GM20000 (cell line): ENCODE measurements around the gene FAM170B.

ENCODE experiments used
- DNase-seq: peaks from one replicate; pipeline ENCODE4 v3.0.0; 2012; ENCODE audit warnings: low spot score
- TF ChIP-seq, protein P1 (sequence below): IDR thresholded peaks from 2 replicates; pipeline ENCODE4 v1.5.1; 2012; ENCODE audit warnings: mild to moderate bottlenecking, control low read depth; ENCODE audit errors: extremely low read depth, missing control alignments

FAM170B gene

GRCh38 chr10:49172777-49173132 is 38.9 kb upstream of the FAM170B start:
- DNase-seq, result no peak
- TF ChIP-seq, protein P1, sequence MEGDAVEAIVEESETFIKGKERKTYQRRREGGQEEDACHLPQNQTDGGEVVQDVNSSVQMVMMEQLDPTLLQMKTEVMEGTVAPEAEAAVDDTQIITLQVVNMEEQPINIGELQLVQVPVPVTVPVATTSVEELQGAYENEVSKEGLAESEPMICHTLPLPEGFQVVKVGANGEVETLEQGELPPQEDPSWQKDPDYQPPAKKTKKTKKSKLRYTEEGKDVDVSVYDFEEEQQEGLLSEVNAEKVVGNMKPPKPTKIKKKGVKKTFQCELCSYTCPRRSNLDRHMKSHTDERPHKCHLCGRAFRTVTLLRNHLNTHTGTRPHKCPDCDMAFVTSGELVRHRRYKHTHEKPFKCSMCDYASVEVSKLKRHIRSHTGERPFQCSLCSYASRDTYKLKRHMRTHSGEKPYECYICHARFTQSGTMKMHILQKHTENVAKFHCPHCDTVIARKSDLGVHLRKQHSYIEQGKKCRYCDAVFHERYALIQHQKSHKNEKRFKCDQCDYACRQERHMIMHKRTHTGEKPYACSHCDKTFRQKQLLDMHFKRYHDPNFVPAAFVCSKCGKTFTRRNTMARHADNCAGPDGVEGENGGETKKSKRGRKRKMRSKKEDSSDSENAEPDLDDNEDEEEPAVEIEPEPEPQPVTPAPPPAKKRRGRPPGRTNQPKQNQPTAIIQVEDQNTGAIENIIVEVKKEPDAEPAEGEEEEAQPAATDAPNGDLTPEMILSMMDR, result no peak

DNA sequence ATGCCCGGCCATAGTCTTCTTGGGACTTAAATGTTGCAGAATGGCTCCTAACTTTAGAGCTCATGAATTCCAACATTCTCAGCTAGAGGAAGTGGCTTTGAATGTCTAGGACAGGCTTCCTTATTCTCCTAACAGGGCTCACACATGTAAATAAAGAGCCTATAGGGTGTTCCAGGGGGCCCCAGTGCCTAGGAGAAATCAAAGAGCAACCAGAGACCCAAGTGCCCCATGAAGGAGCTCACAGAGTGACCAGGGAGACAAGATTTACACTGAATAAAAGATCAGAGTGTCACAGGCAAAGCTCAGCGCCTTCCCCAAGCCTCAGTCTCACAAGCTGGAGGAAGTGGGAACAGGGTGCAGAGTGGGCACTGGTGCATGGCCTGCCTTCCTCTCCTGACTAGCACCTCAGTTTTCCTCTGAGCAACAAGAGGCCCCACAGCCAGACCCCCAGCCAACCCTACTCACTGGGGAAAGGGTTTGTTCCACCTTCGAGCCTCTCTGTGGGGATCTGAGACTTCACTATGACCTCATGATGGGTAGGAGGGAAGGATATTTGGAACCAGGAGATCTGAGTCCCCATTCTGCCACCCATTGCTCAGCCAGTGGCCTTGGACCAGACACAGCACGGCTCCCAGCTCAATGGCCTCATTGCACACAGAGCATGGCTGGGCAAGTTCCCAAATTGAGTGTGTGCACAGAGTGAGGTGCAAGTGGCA is 38.4 kb upstream of the FAM170B start:
- no peak for DNase-seq
- TF ChIP-seq, protein P1, result no peak

DNA sequence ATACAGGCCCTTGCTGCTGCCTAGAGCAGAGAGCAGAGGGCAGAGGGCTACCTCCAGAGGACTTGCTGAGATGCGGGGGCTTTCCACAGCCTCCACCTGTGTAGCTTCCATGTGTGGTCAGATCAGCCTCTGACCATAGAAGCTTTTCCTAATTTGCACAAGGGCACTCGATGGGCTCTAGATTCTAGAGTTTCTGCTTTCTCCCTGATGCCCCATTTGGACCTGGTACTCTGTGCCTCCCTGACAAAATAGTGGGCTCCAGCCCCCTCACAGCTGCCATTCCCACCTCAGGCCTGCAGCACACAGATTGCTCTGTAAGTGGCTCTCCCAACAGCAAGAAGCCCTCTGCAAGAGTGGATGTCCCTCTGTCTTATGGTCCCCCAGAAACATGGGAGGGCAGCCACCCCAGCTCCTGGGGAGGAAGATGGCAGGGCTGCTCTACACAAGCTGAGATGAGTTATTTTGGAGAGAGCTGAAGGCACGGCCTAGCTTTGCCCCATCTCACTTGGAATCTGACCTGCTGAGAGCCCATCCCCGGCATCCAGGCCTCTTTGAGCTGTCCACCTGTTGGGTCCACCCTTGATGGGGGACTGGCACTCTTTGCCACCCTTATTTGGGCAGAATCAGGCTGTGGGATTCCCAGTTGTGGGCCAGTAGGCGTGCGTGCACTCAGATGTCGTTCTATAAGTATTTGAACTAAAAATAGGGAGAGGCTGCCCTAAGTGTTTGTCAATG is 37.7 kb upstream of the FAM170B start:
- TF ChIP-seq, protein P1, result no peak

GRCh38 chr10:49170632-49171325 is 37.0 kb upstream of the FAM170B start:
- DNase-seq, result no peak
- TF ChIP-seq, protein P1, result no peak

More for the DNA sequence above, 37.7 kb upstream of the FAM170B start:
- no peak for DNase-seq

DNA sequence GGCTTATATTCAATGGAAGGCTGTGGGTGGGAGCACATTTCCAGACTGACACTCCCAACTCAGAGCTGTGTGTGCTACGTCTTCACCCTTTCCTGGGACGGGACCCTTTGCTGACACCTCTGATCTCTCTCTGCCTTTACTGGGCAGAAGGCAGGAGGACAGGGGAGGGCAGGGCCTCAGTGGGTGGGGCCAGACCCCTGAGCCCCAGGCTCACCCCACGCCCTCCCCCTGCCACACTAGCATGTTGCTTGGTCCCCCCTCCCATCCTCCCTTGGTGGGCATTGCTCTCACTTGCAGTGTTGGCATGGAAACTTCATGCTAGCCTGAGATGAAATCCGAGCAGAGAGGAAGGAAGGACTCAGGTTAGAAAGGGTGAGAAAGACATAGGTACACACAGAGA is 36.0 kb upstream of the FAM170B start:
- no peak for DNase-seq
- TF ChIP-seq, protein P1, result no peak

DNA sequence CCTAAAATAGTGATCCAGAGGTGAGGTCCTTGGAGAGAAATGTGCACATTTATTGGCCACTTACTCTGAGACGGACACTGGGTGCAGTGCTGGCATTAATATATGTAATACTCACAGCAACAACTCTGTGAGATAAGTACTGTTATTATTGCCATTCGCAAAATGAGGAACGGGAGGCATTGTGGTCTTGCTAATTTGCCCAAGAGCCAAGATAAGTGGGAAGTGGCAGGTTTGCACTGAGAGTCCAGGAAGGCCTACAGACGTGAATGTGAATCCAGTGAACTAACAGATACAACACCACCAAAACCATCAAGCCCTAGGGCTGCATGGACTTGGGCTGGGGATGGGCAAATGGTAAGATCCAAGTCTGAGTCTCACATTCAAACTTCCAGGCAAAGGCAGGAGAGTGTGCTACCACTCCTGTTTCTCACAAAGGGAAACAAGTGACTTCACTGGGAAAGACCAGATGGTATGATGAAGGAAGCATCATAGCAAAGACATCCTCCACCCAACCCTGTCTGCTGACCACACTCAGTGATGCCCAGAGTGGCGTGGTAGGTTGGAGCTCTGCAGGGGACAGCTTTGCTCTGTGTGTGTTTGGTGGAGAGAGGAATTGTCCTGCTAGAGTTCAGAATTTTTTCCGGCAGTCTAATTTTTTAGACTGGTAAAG is 35.1 kb upstream of the FAM170B start:
- DNase-seq, result no peak
- TF ChIP-seq, protein P1, result no peak

DNA sequence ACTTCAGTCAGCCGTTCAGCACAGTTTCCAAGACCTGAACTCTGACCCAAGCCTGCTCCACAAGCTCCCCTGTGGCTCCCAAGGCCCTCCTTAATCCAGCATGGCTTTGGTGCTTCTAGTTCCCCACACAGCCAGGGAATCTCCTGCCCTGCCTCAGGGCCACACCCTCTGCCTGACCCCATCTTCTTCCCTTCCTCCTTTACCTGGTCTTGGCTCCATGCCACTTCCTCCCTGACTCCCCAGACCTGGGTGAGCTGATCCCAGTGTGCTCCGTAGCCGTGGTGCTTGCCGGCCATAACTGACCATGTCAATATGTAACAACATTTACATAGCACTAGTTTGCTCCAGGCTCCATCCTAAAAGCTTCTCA is 34.3 kb upstream of the FAM170B start:
- no peak for DNase-seq
- TF ChIP-seq, protein P1, result no peak
